GM21447 (cell line): Measurements from ENCODE around the gene RGS3.

Source experiments
- ATAC-seq: cut with Tn5 transposase; IDR thresholded peaks from one replicate; pipeline ENCODE4 v1.9.1; 2021; ENCODE audit not compliant: unreplicated experiment

RGS3 gene

DNA sequence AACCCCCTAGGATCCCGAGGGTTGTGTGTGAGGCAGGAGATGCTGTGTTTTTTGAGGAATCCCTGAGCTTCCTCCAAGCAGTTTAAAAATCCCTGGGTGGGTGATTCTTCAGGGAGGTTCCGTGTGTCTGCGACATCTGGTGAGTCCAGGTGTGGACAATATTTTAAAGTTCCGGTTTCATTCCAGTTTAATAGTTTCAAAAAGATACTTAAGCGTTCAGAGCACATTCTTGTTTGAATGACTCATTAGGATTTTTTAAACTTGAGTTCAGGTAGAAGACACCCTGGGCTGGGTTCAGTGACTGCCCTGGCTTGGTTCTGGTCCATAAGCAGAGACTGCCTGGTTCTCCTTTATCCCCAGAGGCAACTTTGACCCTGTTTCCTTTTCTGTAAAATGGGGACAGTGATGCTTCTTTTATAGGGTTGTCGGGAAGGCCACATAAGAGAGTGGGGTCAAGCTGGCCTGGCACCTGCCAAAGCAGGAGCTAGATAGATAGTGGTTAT is 119.2 kb downstream of the RGS3 start:
- no peak for ATAC-seq

DNA sequence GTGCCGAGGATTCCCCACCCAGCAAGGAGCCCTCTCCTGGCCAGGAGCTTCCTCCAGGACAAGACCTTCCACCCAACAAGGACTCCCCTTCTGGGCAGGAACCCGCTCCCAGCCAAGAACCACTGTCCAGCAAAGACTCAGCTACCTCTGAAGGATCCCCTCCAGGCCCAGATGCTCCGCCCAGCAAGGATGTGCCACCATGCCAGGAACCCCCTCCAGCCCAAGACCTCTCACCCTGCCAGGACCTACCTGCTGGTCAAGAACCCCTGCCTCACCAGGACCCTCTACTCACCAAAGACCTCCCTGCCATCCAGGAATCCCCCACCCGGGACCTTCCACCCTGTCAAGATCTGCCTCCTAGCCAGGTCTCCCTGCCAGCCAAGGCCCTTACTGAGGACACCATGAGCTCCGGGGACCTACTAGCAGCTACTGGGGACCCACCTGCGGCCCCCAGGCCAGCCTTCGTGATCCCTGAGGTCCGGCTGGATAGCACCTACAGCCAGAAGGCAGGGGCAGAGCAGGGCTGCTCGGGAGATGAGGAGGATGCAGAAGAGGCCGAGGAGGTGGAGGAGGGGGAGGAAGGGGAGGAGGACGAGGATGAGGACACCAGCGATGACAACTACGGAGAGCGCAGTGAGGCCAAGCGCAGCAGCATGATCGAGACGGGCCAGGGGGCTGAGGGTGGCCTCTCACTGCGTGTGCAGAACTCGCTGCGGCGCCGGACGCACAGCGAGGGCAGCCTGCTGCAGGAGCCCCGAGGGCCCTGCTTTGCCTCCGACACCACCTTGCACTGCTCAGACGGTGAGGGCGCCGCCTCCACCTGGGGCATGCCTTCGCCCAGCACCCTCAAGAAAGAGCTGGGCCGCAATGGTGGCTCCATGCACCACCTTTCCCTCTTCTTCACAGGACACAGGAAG is 120.2 kb downstream of the RGS3 start:
- ATAC-seq = no peak

DNA sequence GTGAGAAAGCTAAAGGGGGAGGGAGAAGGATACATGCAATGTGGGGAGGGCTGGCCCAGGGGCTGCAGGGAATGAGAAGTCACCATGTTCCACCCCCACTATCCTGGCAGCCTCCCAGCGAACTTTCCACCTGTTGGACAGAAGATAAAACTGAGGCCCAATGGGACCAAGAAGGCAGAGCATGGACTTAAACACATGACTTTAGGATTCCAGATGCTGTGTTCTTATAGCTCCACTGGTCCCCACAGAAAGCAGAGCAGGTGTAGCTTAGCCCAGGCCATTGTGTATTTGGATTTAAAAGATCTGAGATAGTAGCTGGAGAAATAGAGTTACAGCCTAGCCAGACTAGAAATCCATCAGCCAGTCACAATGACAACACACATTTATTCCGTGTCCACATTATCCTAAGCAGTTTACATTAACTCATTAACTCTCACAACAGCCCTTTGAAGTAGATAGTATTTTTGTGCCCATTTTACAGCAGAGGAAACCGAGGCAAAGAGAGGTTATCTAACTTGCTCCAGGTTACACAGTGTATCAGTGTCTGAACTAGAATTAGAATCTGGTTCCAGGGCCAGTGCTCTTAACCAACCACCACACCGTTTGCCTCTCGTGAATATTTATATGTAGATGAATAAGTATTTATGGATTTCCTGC is 121.0 kb downstream of the RGS3 start:
- ATAC-seq = no peak

DNA sequence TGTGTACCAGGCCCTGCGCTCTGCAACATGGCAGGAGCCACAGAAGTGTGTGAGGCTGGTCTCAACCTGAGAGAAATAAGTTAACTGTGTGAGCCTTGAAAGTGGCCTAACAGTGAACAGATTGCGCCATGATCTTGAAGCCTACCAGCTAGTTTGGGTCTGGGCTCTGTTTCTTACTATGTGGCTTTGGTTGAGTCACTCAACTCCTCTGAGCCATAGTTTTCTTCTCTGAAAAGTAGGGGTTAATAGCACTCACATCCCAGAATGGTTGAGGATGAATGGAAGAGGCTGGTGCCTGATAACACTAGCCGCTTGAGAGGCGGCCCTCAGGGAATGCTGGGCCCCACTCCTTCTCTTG is 121.5 kb downstream of the RGS3 start:
- ATAC-seq = no peak

DNA sequence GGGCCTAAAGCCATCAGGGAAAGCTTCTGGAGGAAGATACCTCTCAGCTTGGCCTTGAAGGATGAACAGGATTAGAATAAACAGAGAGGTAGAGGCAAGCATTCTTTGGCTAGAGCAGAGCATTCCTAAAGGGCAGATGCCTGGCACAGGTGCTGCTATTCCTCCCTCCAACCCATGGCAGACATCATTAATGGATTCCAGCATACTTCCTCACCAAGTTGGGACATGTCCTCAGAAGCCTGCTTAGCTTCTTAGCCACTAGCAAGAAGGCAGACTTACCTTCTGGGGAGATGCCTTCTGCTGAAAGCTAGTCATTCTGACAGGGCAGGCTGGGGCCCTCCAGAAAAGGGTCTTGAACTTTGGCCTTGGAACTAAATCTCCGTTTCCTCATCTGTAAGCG is 122.0 kb downstream of the RGS3 start:
- no peak for ATAC-seq

DNA sequence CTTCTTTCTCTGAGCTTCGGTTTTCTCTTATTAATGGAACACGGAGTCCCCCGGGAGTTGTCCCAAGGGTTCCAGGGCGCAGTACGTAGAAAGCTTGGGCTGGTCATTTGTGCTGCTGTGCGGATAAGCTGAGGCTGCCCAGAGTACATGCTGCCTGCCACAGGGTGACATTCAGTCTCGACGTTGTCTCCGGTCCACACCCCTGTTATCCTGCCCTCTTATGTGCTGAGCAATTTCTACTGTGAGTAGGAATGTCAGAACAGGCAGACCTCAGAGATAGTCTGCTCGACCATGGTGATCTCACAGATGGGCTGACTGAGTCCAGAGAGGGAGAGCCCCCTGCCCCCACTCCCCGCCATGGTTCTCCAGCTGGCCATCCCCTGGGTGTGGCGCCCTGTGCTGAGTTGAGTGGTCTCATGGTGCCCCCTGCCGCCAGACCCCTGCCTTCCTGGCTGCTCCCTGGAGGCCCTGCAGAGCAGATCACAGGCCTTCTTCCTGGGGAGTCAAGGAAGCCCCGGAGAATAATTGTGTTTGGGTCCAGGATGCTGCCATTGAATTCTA is 124.0 kb downstream of the RGS3 start:
- no peak for ATAC-seq

DNA sequence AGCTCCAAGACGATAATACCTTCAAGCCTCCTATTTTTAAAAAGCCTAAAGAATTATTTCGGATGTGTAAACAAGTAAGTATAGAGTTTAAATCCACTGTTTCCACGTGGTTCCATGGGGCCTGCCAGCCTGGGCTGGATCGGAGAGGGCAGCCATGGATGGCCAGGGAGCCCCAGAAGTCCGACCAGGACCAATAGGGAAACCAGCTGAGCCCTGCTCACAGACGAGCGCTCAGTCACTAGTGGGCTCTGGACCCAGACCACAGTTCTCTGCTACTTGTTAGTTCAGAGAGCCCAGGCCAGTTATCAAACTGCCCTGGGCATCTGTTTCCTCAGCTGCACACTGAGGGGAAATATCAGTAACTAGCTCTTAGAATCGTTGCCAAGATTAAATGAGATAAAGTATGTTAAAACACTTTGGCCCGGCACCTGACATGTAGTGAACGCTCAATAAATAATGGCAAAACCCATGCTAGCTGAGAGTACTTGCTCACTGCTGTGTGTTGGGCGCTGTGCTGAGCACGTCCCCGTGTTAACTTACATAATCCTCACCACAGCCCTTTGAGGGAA is 124.8 kb downstream of the RGS3 start:
- ATAC-seq = no peak

DNA sequence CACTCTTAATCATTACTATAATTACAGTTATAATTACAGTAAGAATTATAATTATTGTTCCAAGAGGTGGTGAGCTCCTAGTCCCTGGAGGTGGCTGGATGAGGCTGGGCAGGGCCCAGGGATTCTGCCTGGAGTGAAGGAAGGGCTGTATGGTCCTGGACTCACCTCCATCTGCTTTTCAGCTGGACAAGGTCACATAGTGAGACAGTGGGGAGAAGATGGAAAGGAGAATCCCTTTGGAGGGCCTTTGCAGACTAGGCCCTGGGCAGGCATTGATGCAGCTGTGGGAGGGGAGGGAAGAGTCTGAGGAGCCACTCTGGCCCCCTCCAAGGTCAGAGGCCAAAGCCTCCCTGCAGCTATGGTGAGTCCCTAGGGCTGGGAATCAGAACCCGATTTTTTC is 125.4 kb downstream of the RGS3 start:
- no peak for ATAC-seq

DNA sequence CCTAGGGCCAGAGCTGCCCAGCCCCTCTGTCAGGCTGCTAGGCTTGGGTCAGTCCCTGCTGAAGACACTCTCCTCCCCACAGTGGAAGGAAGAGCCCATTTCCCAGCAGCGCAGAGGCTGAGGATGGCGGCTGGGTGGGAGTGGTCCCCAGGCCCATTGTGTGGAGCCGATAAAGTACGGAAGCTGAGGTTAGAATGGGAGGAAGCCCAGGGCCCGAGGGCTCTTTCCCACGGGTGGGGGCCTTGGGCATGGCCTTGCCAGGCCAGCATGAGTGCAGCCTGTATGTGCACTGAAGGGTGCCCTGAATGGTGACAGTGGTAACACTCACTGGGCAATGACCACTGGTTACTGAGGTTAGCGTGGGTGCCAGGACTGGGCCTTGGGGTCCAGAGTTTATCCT is 125.9 kb downstream of the RGS3 start:
- no peak for ATAC-seq

DNA sequence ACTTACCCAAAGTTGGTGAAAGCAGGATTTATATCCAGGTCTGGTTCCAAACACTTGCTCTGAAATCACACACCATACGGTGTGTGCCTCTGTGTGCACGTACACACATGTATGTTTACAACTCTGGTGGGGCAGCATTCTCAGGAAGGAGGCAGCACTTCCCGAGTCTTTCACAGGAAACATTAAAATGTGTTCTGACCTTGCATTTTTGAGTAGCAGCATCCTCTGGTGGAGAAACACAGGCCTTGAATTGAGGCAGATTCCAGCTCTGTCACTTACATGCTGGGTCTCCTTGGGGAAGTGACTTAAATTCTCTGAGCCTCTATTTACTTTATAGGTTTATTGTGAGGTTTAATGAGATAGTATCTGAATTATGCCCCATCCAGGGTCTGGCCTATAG is 126.4 kb downstream of the RGS3 start:
- ATAC-seq = no peak

DNA sequence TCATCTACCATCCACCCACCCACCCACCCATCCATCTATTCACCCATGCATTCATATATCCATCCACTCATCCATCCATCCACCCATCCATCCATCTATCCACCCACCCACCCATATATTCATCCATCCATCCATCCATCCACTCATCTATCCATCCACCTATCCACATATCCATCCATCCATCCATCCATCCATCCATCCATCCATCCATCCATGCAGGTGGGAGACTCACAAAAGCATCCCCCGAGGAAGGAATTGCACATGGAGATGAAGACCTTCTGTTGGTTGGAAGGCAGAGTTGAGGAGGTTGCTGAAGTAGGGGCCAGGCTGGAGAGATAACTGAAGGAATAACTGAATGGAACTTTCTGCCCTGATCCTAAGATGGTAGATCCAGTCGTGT is 126.9 kb downstream of the RGS3 start:
- ATAC-seq = no peak

DNA sequence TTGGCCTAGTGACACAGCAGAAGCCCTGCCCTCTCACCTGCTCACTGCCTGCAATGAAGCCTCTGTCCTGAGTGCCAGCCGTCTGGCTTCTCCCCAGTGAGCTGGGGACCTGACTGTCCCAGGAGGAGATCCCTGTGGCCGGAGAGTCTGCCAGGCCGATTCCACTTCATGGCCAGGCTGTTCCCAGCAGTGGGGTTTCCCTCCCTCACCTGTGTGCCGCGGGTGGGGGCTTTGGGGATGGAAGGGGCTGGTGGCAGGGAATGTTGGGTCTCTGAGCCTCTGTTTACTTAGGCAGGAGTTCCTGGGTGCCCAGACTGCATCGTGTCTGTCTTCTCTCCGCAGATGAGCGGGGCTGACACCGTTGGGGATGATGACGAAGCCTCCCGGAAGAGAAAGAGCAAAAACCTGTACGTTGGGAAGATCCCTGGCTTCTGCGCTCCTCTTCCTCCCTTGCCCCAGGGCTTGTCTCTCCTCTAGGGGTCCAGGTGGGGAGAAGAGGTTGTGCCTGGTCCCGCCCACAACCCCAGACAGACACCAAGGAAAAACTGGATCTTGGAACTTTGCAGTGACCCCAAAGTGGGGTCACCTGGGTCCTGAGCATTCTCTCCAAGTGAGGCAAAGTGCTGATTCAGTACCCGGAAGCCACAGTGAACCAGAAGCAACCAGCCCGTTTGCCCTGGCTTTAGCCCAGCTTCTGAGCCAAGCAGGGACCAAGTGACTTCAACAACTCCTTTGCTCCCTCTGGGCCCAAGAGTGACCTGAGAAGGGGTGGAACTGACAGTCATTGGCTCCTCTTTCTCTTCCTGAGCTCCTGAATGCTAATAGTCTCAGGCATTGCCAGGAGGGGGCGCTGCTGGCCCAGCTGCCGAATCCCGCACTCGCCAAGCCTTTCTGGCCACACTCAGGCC is 127.7 kb downstream of the RGS3 start:
- peak; percentile 41 for ATAC-seq

DNA sequence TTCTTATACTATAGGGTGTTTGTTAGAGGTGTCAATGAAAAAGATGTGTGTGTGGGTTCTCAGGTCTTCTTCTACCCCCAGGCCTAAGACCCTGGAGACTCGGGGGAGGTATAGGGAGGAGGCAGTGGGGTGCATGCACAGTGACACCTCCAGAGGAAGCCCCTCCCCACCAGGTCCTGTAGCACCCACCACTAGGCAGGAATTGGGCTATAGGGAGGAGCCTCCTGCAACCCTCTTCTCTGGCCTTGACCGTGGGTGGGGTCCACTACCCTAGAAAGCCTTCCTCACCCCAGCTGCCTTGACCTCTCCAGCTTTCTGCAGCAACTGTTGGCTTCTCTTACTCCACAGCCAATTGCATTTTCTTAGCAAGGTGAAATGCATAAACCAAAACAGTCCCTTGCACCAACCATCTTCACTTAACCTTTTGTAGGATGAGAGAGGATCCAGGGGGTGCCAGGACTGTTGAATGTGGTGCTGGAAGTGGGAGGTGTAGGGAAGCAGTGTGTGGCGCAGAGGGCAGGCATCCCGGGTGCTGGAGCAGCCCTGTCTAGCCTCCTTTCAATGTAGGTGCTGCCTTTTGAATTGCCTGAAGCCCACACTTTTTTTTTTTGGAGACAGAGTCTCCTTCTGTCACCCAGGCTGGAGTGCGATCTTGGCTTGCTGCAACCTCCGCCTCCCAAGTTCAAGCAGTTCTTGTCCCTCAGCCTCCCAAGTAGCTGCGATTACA is 128.5 kb downstream of the RGS3 start:
- ATAC-seq = peak; percentile 5

DNA sequence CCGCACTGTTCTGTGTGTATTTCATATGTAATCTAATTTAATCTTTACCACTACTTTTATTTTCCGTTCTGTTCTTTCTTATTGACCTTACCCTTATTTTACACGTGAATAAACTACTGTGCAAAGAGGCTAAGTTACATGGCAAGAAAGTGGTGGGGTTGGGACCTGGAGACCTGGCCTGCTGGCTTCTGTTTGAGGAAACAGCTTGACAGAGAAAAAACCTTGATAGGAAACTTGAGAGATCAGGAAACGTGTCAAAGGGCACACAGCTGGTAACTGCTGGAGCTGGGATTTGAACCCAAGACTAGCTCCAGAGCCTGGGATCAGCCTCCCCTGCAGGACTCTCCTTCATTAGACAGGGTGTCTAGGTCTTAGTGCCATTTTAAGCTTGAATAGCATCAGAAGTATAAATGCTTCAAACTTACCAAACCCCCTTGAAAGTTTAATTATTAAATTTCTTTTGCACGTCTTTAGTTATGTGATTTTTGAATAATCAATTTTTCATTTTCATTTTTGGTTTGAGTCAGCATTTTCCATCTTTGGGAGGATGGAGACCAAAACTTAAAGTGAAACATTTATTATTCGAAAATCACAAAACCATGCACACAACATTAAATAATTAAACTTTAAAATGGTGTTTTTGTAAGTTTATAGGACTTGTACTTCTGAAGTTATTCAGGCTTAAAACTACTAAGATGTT is 129.5 kb downstream of the RGS3 start:
- no peak for ATAC-seq

DNA sequence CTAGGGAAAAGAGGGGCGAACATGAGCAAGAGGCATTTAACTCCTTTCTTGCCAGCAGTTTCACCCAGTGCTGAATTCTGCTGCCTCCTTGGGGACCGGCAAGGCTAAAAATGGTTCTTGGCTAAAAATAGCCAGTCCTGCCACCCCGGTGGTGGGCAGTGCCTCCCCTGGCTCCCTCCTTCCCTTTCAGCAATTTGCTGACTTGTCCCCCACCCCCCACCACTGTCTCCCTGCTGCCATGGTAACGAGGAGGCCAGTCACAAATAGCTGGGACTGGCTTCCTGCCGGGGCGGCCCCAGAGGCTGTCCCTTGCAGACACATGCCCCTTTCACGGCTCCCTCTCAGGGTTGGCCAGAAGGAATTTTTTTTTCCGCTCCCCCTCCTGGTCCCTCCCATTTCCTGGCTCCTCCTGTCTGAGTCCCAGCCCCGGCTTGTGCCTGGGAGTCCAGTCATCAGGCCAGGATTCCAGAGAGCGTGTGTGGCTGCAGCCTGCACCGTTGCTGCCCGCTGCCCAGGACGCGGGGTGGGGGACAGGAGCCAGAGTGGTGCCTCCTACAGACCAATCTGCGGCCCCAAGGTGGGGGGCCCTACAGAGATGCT is 130.3 kb downstream of the RGS3 start:
- ATAC-seq = peak; percentile 70

DNA sequence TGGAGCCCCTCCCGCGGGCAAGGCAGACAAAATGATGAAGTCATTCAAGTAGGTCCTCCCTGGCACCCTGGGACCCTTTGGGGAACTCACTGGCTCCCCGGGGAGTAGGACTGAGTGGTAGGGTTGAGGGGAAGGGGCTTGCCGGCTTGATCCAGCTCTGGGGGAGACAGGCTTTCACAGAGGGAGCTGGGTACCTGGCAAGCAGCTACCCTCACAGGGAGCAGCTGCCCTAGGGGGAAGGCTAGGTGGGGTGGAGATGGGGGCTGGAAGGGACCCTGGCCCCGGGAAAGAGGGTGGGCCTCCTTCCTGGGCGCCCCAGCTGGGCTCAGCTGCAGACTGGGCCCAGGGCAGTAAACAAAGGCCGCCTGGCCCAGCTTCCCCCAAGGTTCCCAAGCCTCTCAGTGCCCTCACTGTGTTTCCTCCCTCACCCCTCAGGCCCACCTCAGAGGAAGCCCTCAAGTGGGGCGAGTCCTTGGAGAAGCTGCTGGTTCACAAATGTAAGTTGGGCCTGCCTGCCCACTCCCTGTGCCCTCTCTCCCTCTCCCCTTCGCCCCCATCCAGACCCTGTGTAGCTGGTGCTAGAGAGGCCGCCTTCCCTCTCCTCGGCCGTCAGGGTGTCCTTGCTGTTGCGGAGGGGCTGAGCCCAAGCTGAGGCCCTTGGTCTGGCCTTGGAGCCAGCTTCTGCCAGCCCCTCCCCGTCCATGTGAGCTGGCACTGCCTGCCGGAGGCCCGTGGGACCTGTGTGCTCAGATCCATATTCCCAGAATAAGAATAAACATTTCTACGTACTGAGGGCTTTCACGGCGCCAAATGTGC is 131.2 kb downstream of the RGS3 start:
- no peak for ATAC-seq

DNA sequence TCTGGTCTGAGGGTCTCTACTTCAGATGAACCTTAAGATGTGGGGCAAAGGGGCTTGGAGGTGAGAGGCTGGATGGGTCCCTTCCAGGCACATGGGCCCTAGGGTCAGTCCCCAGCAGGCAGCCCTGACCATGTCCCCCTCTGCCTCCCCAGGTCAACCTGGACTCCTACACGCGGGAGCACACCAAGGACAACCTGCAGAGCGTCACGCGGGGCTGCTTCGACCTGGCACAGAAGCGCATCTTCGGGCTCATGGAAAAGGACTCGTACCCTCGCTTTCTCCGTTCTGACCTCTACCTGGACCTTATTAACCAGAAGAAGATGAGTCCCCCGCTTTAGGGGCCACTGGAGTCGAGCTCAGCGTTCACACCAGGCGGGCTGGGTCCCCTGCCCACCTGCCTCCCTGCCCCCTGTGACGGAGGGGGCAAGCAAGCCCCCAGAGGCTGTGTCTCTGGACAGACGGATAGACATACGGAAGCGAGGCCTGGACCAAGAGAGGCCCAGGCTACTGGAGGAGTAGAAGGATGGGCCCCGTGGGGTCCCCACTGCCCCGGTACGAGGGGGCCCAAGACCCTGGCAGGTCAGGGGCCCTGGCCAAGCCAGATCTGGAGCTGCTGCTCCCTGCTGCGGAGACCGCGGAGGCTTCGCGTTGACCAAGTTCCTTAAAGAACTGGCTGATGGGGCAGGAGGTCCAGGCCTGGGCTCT is 133.2 kb downstream of the RGS3 start:
- ATAC-seq = no peak
